Brain microvascular endothelial cell (primary cell): Measurements from ENCODE around the gene MOAP1.

Source experiments
- DNase-seq: peaks from one replicate; pipeline ENCODE4 v3.0.0-alpha.2; 2020
- H3K27ac ChIP-seq: fragments of 250-450 bp; sonication (Bioruptor Pico); 2 replicates; pipeline ENCODE4 v1.5.1; 2020; ENCODE audit warnings: mild to moderate bottlenecking, moderate library complexity
- H3K27me3 ChIP-seq: fragments of 250-450 bp; sonication (Bioruptor Pico); replicated peaks from 2 replicates; pipeline ENCODE4 v1.5.1; 2020; ENCODE audit warnings: mild to moderate bottlenecking
- H3K36me3 ChIP-seq: fragments of 250-450 bp; sonication (Bioruptor Pico); replicated peaks from 2 replicates; pipeline ENCODE4 v1.5.1; 2020; ENCODE audit warnings: mild to moderate bottlenecking
- H3K4me3 ChIP-seq: 2 replicates; pipeline ENCODE4 v1.5.1; 2011; ENCODE audit warnings: low read depth, mild to moderate bottlenecking, control low read depth, low read length, moderate library complexity
- CTCF ChIP-seq: IDR thresholded peaks from 2 replicates; pipeline ENCODE4 v1.5.1; 2011; ENCODE audit warnings: low read depth, mild to moderate bottlenecking, moderate library complexity, low read length, control low read depth, inconsistent platforms; ENCODE audit errors: missing control alignments
- in situ Hi-C: cut with HindIII; loops from 2 replicates; pipeline ENCODE4 v1.10.0; 2017; ENCODE audit warnings: low sequenced_read_pairs, low pct_ligation_motif_present

Gene MOAP1

DNA sequence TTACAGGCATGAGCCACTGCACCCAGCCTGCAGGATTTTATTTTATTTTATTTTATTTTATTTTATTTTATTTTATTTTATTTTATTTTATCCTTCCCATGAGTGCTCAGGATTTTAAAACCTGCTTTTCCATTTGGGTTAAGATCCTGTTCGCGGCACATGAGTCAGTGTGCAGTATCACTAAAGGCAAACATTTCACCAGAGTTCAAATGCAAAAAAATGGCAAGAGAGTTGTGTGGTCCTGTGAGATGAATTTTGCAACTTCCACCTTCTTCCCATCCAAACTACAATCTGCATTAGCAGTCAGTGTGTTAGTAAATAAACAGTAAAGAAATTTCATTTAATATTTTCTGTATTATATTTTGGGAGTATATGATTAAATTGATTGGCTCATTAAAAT is 29.0 kb downstream of the MOAP1 start:
- H3K4me3 ChIP-seq = no peak overlapping the region
- no peak overlapping the region for H3K27ac ChIP-seq
- in situ Hi-C loops = no loop called here
- H3K36me3 ChIP-seq = no peaks in the 10 kb centered on the region
- no peak for DNase-seq
- no peak for TF ChIP-seq CTCF
- no peaks in the 10 kb centered on the region for H3K27me3 ChIP-seq

DNA sequence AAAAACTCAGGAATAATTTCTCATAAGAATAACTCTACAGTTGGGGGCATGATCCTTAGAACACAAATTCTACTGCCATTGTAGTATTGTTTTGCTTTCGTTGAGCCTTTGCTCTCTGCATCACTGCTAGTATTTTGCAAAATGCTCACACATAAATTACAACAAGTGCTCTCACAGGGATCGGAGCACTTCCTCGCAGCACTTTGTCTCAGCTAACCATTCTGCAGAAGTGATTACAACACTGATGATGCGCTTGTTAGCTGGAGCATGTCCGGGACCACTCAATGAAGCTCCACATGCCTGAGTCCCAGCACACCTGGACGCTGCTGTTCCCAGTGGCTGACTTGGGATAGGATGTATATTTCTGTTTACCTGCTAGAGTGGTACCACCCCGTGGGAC is 31.6 kb downstream of the MOAP1 start:
- no peak for DNase-seq
- Histone ChIP-seq H3K4me3 (no peak overlapping the region), H3K36me3 (no peaks in the 10 kb centered on the region), H3K27ac (no peak overlapping the region), H3K27me3 (no peaks in the 10 kb centered on the region)
- TF ChIP-seq CTCF = no peak
- in situ Hi-C loops = no loop called here

DNA sequence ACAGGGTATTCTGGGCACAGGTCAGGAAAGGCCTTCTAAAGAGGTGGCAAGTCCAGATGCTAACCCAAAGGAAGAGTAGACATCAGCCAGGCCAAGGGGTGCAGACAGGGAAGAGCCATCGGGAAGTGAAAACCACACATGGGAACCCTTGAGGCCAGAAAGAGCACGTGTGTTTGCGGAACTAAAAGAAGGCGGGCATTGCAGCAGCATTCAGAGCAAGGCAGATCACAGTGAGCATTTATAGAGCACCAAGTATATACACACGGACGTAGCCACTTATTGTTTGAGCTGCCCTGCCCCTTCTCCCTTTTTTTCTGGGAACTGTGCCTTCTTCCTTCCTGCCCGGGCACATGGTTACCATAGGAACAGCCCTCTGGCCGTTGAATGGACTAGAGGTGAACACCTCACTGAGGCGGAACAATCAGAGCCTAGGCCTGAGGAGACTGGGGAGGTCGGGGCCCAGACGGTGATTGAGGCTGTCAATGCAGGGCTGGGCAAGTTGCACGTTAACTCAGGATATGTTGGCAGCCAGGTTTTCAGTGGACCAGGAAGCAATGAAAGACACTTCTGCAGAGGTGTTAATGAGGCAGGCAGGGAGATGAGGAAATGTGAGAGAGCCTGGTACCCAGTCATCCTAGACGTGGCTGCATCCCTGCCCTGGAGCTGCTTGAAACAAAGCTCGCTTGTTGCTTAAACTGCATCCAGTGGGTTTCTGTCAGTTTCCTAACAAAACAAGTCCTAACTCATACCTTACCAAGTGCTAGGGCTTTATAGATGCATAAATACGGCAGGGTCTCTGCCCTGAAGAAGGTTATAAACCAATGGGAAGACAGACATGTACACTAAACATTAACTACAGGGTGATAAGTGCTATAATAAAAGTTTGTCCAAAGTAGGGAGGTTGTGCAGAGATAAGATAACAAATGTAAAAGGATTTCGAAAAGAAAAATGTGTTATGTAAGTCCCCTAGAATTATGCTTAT is 34.2 kb downstream of the MOAP1 start:
- no peak for DNase-seq
- TF ChIP-seq CTCF = no peak
- in situ Hi-C loops = no loop called here
- H3K36me3 ChIP-seq = no peaks in the 10 kb centered on the region
- H3K27ac ChIP-seq = no peak overlapping the region
- H3K4me3 ChIP-seq = no peak overlapping the region
- H3K27me3 ChIP-seq = no peaks in the 10 kb centered on the region

GRCh38 chr14:93148979-93149378 is 35.7 kb downstream of the MOAP1 start:
- Histone ChIP-seq H3K27me3 (no peaks in the 10 kb centered on the region), H3K36me3 (no peaks in the 10 kb centered on the region), H3K27ac (no peak overlapping the region), H3K4me3 (no peak overlapping the region)
- in situ Hi-C loops = loop anchor here (25.0 kb wide), 1 partner anchor 212 kb away; no protein-coding TSS in a partner anchor
- no peak for DNase-seq
- TF ChIP-seq CTCF = no peak

- TF ChIP-seq CTCF = no peak
- DNase-seq = no peak
- H3K27ac ChIP-seq = no peak overlapping the region
- H3K36me3 ChIP-seq = no peaks in the 10 kb centered on the region
- no peak overlapping the region for H3K4me3 ChIP-seq
- in situ Hi-C loops = loop anchor here (25.0 kb wide), 1 partner anchor 209 kb away; no protein-coding TSS in a partner anchor
- no peaks in the 10 kb centered on the region for H3K27me3 ChIP-seq
Measured at GRCh38 chr14:93146119-93146518, 38.6 kb downstream of the MOAP1 start.
